Neural cell (in vitro differentiated cells): ENCODE results near the gene WDR35. TPM values are rescaled to one million over a fixed set of nuclear protein-coding genes. Genes with fewer than 3 reads are reported as not detected.

Experiments used
- H2AFZ ChIP-seq: fragments of 200-600, 300-800 bp; sonication (generic), shearing (Covaris generic); 2 replicates; pipeline ENCODE4 v1.6.0; 2014; ENCODE audit warnings: low read depth, mild to moderate bottlenecking, antibody characterized with exemption, low read length, moderate library complexity
- H3F3A ChIP-seq: fragments of 200-600 bp; shearing (Covaris generic); 2 replicates; pipeline ENCODE4 v1.6.1; 2016; ENCODE audit warnings: mild to moderate bottlenecking, moderate library complexity, mixed read lengths, antibody characterized with exemption, low read length; ENCODE audit not compliant: insufficient read depth, poor library complexity, severe bottlenecking
- H3K27ac ChIP-seq: fragments of 200-600, 300-800 bp; sonication (generic), shearing (Covaris generic); 2 replicates; pipeline ENCODE4 v1.5.1; 2014; ENCODE audit warnings: mild to moderate bottlenecking, low read length, moderate library complexity
- H3K27me3 ChIP-seq: fragments of 300-800, 200-600 bp; sonication (generic), shearing (Covaris generic); 2 replicates; pipeline ENCODE4 v1.6.0; 2014; ENCODE audit warnings: mild to moderate bottlenecking, low read depth, low read length, moderate library complexity; ENCODE audit not compliant: insufficient read depth
- H3K36me3 ChIP-seq: fragments of 300-800, 200-600 bp; sonication (generic), shearing (Covaris generic); 2 replicates; pipeline ENCODE4 v1.5.1; 2014; ENCODE audit warnings: mild to moderate bottlenecking, antibody characterized with exemption, low read length, moderate library complexity; ENCODE audit not compliant: insufficient read depth
- H3K4me2 ChIP-seq: fragments of 300-800, 200-600 bp; sonication (generic), shearing (Covaris generic); 2 replicates; pipeline ENCODE4 v1.6.0; 2014; ENCODE audit warnings: mild to moderate bottlenecking, low read length
- H3K4me3 ChIP-seq: fragments of 300-800, 200-600 bp; sonication (generic), shearing (Covaris generic); 2 replicates; pipeline ENCODE4 v1.5.1; 2014; ENCODE audit warnings: mild to moderate bottlenecking, low read length, moderate library complexity
- H3K79me2 ChIP-seq: fragments of 200-600 bp; shearing (Covaris generic); replicated peaks from 2 replicates; pipeline ENCODE4 v1.6.0; 2014; ENCODE audit warnings: mild to moderate bottlenecking, low read length, moderate library complexity; ENCODE audit not compliant: insufficient read depth
- H3K9ac ChIP-seq: fragments of 300-800, 200-600 bp; sonication (generic), shearing (Covaris generic); 2 replicates; pipeline ENCODE4 v1.6.1; 2016; ENCODE audit warnings: mild to moderate bottlenecking, low read length, mixed read lengths
- H3K9me2 ChIP-seq: fragments of 200-600 bp; shearing (Covaris generic); 2 replicates; pipeline ENCODE4 v1.6.1; 2016; ENCODE audit warnings: mild to moderate bottlenecking, low read length, mixed read lengths; ENCODE audit not compliant: insufficient read depth
- H3K9me3 ChIP-seq: fragments of 200-600, 300-800 bp; sonication (generic), shearing (Covaris generic); 2 replicates; pipeline ENCODE4 v1.6.1; 2016; ENCODE audit warnings: mild to moderate bottlenecking, mixed run types, low read length, moderate library complexity, mixed read lengths
- H4K20me1 ChIP-seq: fragments of 200-600 bp; shearing (Covaris generic); 2 replicates; pipeline ENCODE4 v1.6.1; 2016; ENCODE audit warnings: mild to moderate bottlenecking, mixed run types; ENCODE audit not compliant: insufficient read depth
- EP300 ChIP-seq: fragments of 450-650 bp; conservative IDR thresholded peaks from 2 replicates; pipeline ENCODE4 v1.6.1; 2014; ENCODE audit warnings: antibody characterized with exemption, mild to moderate bottlenecking, moderate library complexity; ENCODE audit not compliant: poor library complexity, severe bottlenecking
- EZH2 ChIP-seq: fragments of 200-600, 300-800 bp; shearing (Covaris generic), sonication (generic); IDR thresholded peaks from 2 replicates; pipeline ENCODE4 v1.6.1; 2014; ENCODE audit warnings: antibody characterized with exemption, low read length, borderline replicate concordance, mild to moderate bottlenecking; ENCODE audit not compliant: insufficient read depth, poor library complexity, severe bottlenecking
- MXI1 ChIP-seq: fragments of 450-650 bp; conservative IDR thresholded peaks from 2 replicates; pipeline ENCODE4 v1.6.1; 2014; ENCODE audit warnings: antibody characterized with exemption, mild to moderate bottlenecking; ENCODE audit not compliant: poor library complexity, severe bottlenecking
- POLR2AphosphoS5 ChIP-seq: IDR thresholded peaks from 2 replicates; pipeline ENCODE4 v1.6.1; 2012
- RAD21 ChIP-seq: fragments of 450-650 bp; conservative IDR thresholded peaks from 2 replicates; pipeline ENCODE4 v1.6.1; 2014; ENCODE audit warnings: antibody characterized with exemption, mild to moderate bottlenecking, moderate library complexity
- REST ChIP-seq: IDR thresholded peaks from 2 replicates; pipeline ENCODE4 v1.6.1; 2012; ENCODE audit warnings: borderline replicate concordance
- SMC3 ChIP-seq: fragments of 450-650 bp; conservative IDR thresholded peaks from 2 replicates; pipeline ENCODE4 v1.6.1; 2014; ENCODE audit warnings: antibody characterized with exemption, mild to moderate bottlenecking, moderate library complexity; ENCODE audit not compliant: poor library complexity
- TAF1 ChIP-seq: IDR thresholded peaks from 2 replicates; pipeline ENCODE4 v1.6.1; 2012; ENCODE audit warnings: low read depth
- polyA plus RNA-seq: library from polyadenylated mRNA; depleted of rRNA; stranded (reverse); fragments of >200 nt; gene quantifications from 2 replicates; pipeline ENCODE4 v1.2.3, GENCODE V29; 2014
- TF ChIP-seq, protein P1 (sequence below): fragments of 450-650 bp; IDR thresholded peaks from 2 replicates; pipeline ENCODE4 v1.5.1; 2014; ENCODE audit warnings: antibody characterized with exemption, mild to moderate bottlenecking, moderate library complexity; ENCODE audit not compliant: poor library complexity, severe bottlenecking

WDR35 gene
- polyA plus RNA-seq, 1 donor from 2014 or later = 14.2 TPM

DNA sequence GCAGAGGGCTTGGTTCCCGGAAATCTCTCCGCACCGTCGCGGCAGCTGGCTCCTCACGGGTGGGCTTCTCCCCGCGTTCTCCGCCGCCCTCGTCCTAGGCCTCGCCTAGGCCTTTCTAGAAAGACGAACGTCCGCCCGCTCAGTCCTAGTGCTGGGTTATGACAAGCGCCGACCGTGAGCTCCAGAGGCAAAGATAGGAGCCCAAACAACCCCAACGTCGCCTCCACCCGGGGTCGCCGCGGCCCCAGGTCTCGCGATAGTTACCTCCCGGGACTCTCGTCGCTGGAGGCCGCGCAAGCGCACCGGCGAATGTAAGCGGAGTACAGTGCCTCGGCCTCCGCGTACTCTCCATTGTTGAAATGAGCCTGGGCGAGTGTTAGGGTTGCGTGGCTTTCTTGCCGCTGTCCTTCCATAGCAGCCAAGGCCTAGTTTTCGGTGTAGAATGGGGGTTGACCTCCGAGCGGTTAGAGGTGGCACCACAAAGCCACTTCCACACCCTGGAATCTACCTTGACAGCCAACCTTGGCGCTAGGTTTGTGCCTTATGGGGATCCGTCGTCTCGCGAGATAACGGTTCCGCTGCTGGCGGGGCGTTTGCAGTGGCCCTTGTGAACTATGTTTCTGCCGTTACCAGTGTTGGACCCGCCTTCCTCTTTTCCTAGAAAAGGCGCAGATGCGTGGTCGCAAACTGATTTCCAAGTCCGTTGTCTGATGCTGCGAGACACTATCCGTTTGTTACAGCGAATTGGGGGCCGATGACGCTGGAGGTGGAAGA is 88.3 kb downstream of the WDR35 start, which contains the start of gene TTC32:
Gene TTC32 (minus strand): TSS at position 542 of the 774 bp plus-strand sequence. CDS start 129 bp downstream, at position 413.
- TF ChIP-seq RAD21 (peak; percentile 9), MXI1 (peak; percentile 69), POLR2AphosphoS5 (peak; percentile 93), TAF1 (peak; percentile 84), EP300 (peak; percentile 52), SMC3 (peak; percentile 31), EZH2 (no peak), REST (peak; percentile 93)
- TF ChIP-seq, protein P1, sequence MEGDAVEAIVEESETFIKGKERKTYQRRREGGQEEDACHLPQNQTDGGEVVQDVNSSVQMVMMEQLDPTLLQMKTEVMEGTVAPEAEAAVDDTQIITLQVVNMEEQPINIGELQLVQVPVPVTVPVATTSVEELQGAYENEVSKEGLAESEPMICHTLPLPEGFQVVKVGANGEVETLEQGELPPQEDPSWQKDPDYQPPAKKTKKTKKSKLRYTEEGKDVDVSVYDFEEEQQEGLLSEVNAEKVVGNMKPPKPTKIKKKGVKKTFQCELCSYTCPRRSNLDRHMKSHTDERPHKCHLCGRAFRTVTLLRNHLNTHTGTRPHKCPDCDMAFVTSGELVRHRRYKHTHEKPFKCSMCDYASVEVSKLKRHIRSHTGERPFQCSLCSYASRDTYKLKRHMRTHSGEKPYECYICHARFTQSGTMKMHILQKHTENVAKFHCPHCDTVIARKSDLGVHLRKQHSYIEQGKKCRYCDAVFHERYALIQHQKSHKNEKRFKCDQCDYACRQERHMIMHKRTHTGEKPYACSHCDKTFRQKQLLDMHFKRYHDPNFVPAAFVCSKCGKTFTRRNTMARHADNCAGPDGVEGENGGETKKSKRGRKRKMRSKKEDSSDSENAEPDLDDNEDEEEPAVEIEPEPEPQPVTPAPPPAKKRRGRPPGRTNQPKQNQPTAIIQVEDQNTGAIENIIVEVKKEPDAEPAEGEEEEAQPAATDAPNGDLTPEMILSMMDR = no peak
- Histone ChIP-seq H3K9me2 (no peaks in the 10 kb centered on the region), H3K36me3 (no peaks in the 10 kb centered on the region), H4K20me1 (no peaks in the 10 kb centered on the region), H3K9ac (peak within 1 kb of the TSS; percentile 93), H2AFZ (peak within 1 kb of the TSS; percentile 88), H3K4me3 (peak within 1 kb of the TSS; percentile 79), H3K27ac (peak within 1 kb of the TSS; percentile 99), H3K79me2 (peaks cover 40% of the 10 kb centered on the region), H3F3A (peaks cover 3% of the 10 kb centered on the region), H3K27me3 (no peaks in the 10 kb centered on the region), H3K4me2 (peak within 1 kb of the TSS; percentile 98), H3K9me3 (no peaks in the 10 kb centered on the region)

GRCh38 chr2:19900931-19901441 is 88.9 kb downstream of the WDR35 start:
- Histone ChIP-seq H2AFZ (peak overlapping the region; percentile 88), H3K9ac (peak overlapping the region; percentile 93), H3K9me2 (no peaks in the 10 kb centered on the region), H3K27me3 (no peaks in the 10 kb centered on the region), H3F3A (peaks cover 3% of the 10 kb centered on the region), H3K27ac (peak overlapping the region; percentile 99), H3K4me2 (peak overlapping the region; percentile 98), H3K9me3 (no peaks in the 10 kb centered on the region), H4K20me1 (no peaks in the 10 kb centered on the region), H3K4me3 (peak overlapping the region; percentile 79), H3K36me3 (no peaks in the 10 kb centered on the region), H3K79me2 (peaks cover 45% of the 10 kb centered on the region)
- TF ChIP-seq POLR2AphosphoS5 (no peak), EP300 (no peak), SMC3 (no peak), RAD21 (no peak), TAF1 (no peak), MXI1 (no peak), REST (no peak), EZH2 (no peak)
- TF ChIP-seq, protein P1 = no peak
